MV-4-11 (cell line): ENCODE measurements around the gene PLAAT4.
"Not testable (repeated sequence)": the region's sequence is repeated elsewhere in the genome, so short reads cannot be mapped to it uniquely, and the experiment has no call there.

Source experiments
- DNase-seq: peaks from one replicate; lab custom pipeline; 2025; lab: John Stamatoyannopoulos, UW

The PLAAT4 gene

GRCh38 chr11:63572026-63572688 lies 35.5 kb downstream of the PLAAT4 start:
- peak; percentile 57 for DNase-seq

- peak; percentile 90 for DNase-seq
These were observed 37.6 kb downstream of the PLAAT4 start for GRCh38 chr11:63573881-63574855.

- no peak for DNase-seq
These were observed 38.4 kb downstream of the PLAAT4 start for GRCh38 chr11:63574856-63575602.

GRCh38 chr11:63578882-63579281 lies 42.3 kb downstream of the PLAAT4 start:
- not testable (repeated sequence) for DNase-seq

- not testable (repeated sequence) for DNase-seq
These were observed 44.6 kb downstream of the PLAAT4 start for GRCh38 chr11:63581224-63581623.

- no peak for DNase-seq
These were observed 46.7 kb downstream of the PLAAT4 start for GRCh38 chr11:63583357-63583677.

- DNase-seq = no peak
These were observed 50.0 kb downstream of the PLAAT4 start for GRCh38 chr11:63586451-63587166.

GRCh38 chr11:63589000-63589399 lies 52.4 kb downstream of the PLAAT4 start:
- no peak for DNase-seq

- no peak for DNase-seq
These were observed 53.6 kb downstream of the PLAAT4 start for GRCh38 chr11:63590024-63590788.

- peak; percentile 32 for DNase-seq
These were observed 56.4 kb downstream of the PLAAT4 start for GRCh38 chr11:63592975-63593395.

GRCh38 chr11:63595296-63595695 lies 58.7 kb downstream of the PLAAT4 start:
- DNase-seq = no peak
